Hepatocyte (in vitro differentiated cells): ENCODE results near the gene GIPC2. TPM values are rescaled to one million over a fixed set of nuclear protein-coding genes. Genes with fewer than 3 reads are reported as not detected.
"Not testable (repeated sequence)": the region's sequence is repeated elsewhere in the genome, so short reads cannot be mapped to it uniquely, and the experiment has no call there.

Source experiments
- DNase-seq: peaks from one replicate; pipeline ENCODE4 v3.0.0-alpha.2; 2016; ENCODE audit warnings: low spot score
- H2AFZ ChIP-seq: fragments of 200-600 bp; sonication (generic); 2 replicates; pipeline ENCODE4 v1.6.0; 2016; ENCODE audit warnings: antibody characterized with exemption, mild to moderate bottlenecking
- H3K27ac ChIP-seq: fragments of 200-600 bp; sonication (generic); 2 replicates; pipeline ENCODE4 v1.5.1; 2016; ENCODE audit warnings: mild to moderate bottlenecking
- H3K27me3 ChIP-seq: fragments of 200-600 bp; sonication (generic); 2 replicates; pipeline ENCODE4 v1.6.1; 2016
- H3K36me3 ChIP-seq: fragments of 200-600 bp; sonication (generic); replicated peaks from 2 replicates; pipeline ENCODE4 v1.5.1; 2016; ENCODE audit warnings: low read depth; ENCODE audit not compliant: insufficient read depth
- H3K4me1 ChIP-seq: fragments of 200-600 bp; sonication (generic); 2 replicates; pipeline ENCODE4 v1.5.1; 2016; ENCODE audit warnings: mild to moderate bottlenecking, moderate library complexity; ENCODE audit not compliant: insufficient read depth
- H3K4me2 ChIP-seq: fragments of 200-600 bp; sonication (generic); 2 replicates; pipeline ENCODE4 v1.6.0; 2016
- H3K4me3 ChIP-seq: fragments of 200-600 bp; sonication (generic); 2 replicates; pipeline ENCODE4 v1.5.1; 2016; ENCODE audit warnings: mild to moderate bottlenecking
- H3K79me2 ChIP-seq: fragments of 200-600 bp; sonication (generic); 2 replicates; pipeline ENCODE4 v1.6.0; 2017; ENCODE audit warnings: mild to moderate bottlenecking
- H3K9me2 ChIP-seq: fragments of 200-600 bp; sonication (generic); replicated peaks from 2 replicates; pipeline ENCODE4 v1.6.0; 2017; ENCODE audit warnings: mild to moderate bottlenecking; ENCODE audit not compliant: insufficient read depth
- H3K9me3 ChIP-seq: fragments of 200-600 bp; sonication (generic); 2 replicates; pipeline ENCODE4 v1.5.1; 2016; ENCODE audit warnings: low read depth, mild to moderate bottlenecking
- H4K20me1 ChIP-seq: fragments of 200-600 bp; sonication (generic); 2 replicates; pipeline ENCODE4 v1.6.0; 2016; ENCODE audit warnings: mild to moderate bottlenecking; ENCODE audit not compliant: insufficient read depth, poor library complexity, severe bottlenecking
- CTCF ChIP-seq: fragments of 200-600 bp; sonication (generic); IDR thresholded peaks from 2 replicates; pipeline ENCODE4 v1.5.1; 2016; ENCODE audit warnings: antibody characterized with exemption, mild to moderate bottlenecking; ENCODE audit not compliant: poor library complexity
- EZH2 ChIP-seq: fragments of 200-600 bp; sonication (generic); IDR thresholded peaks from 2 replicates; pipeline ENCODE4 v1.6.1; 2016; ENCODE audit warnings: antibody characterized with exemption, mild to moderate bottlenecking, borderline replicate concordance
- EZH2phosphoT487 ChIP-seq: fragments of 200-600 bp; sonication (generic); IDR thresholded peaks from one replicate; pipeline ENCODE4 v1.6.1; 2018; ENCODE audit warnings: antibody characterized with exemption, mild to moderate bottlenecking, low read depth, moderate library complexity; ENCODE audit not compliant: unreplicated experiment, severe bottlenecking
- WGBS: methylation state at CpG from one replicate; pipeline ENCODE4 v1.1.6; 2016; ENCODE audit warnings: low lambda C conversion rate; ENCODE audit errors: missing lambda C conversion rate; 5-methylcytosine and 5-hydroxymethylcytosine counted together
- polyA plus RNA-seq: library from polyadenylated mRNA; unstranded; fragments of >200 nt; fragmentation: Nextera tagmentation; extraction: Ambion mirVana; gene quantifications from 2 replicates; pipeline ENCODE4 v1.2.1, GENCODE V29; 2016
- total RNA-seq: library from RNA; depleted of rRNA; stranded (reverse); fragments of >200 nt; gene quantifications from 2 replicates; pipeline ENCODE4 v1.2.3, GENCODE V29; 2014

Gene GIPC2
- total and polyA plus RNA-seq, 2 experiments from 2014 or later, result 16.9 to 24.0 TPM

GRCh38 chr1:78060857-78061563 is 15.2 kb downstream of the GIPC2 start:
- Histone ChIP-seq H2AFZ (no peak overlapping the region), H3K4me1 (no peaks in the 10 kb centered on the region), H3K27me3 (no peaks in the 10 kb centered on the region), H3K9me2 (no peaks in the 10 kb centered on the region), H3K36me3 (no peaks in the 10 kb centered on the region), H3K4me3 (no peak overlapping the region), H3K9me3 (no peaks in the 10 kb centered on the region), H3K4me2 (no peak overlapping the region), H3K27ac (no peak overlapping the region), H3K79me2 (peaks cover 18% of the 10 kb centered on the region), H4K20me1 (no peaks in the 10 kb centered on the region)
- 95% methylated on average over 4 of the region's 4 CpGs for WGBS
- no peak for DNase-seq
- TF ChIP-seq EZH2, result no peak
- no peak for TF ChIP-seq CTCF
- no peak for TF ChIP-seq EZH2phosphoT487

- Histone ChIP-seq H3K36me3 (no peaks in the 10 kb centered on the region), H2AFZ (no peak overlapping the region), H3K27me3 (no peaks in the 10 kb centered on the region), H3K4me2 (no peak overlapping the region), H3K9me2 (no peaks in the 10 kb centered on the region), H3K9me3 (no peaks in the 10 kb centered on the region), H3K27ac (peak overlapping the region; percentile 4), H4K20me1 (no peaks in the 10 kb centered on the region), H3K4me1 (no peaks in the 10 kb centered on the region), H3K79me2 (peaks cover 18% of the 10 kb centered on the region), H3K4me3 (no peak overlapping the region)
- WGBS, result 44% methylated on average over 2 of the region's 2 CpGs
- DNase-seq, result peak; percentile 13
- TF ChIP-seq EZH2 (no peak), EZH2phosphoT487 (no peak), CTCF (no peak)
These were observed 16.2 kb downstream of the GIPC2 start for GRCh38 chr1:78061825-78062523.

GRCh38 chr1:78064886-78065285 is 19.1 kb downstream of the GIPC2 start:
- not testable (repeated sequence) for H3K9me2 ChIP-seq, H4K20me1 ChIP-seq, H2AFZ ChIP-seq, H3K27ac ChIP-seq, H3K79me2 ChIP-seq, H3K9me3 ChIP-seq, H3K27me3 ChIP-seq, H3K36me3 ChIP-seq, H3K4me1 ChIP-seq, H3K4me2 ChIP-seq, H3K4me3 ChIP-seq, DNase-seq
- 85% methylated on average over 2 of the region's 2 CpGs for WGBS

GRCh38 chr1:78068681-78069283 is 23.0 kb downstream of the GIPC2 start:
- no peaks in the 10 kb centered on the region for H3K27me3 ChIP-seq
- H3K36me3 ChIP-seq, result no peaks in the 10 kb centered on the region
- no peaks in the 10 kb centered on the region for H3K9me3 ChIP-seq
- H3K9me2 ChIP-seq, result no peaks in the 10 kb centered on the region
- H3K79me2 ChIP-seq, result peaks cover 5% of the 10 kb centered on the region
- H3K4me3 ChIP-seq, result no peak overlapping the region
- TF ChIP-seq EZH2phosphoT487 (no peak), CTCF (no peak), EZH2 (no peak)
- peak overlapping the region; percentile 35 for H3K27ac ChIP-seq
- H3K4me2 ChIP-seq, result peak overlapping the region; percentile 44
- DNase-seq, result peak; percentile 23
- no peak overlapping the region for H2AFZ ChIP-seq
- WGBS, result 51% methylated on average over 3 of the region's 3 CpGs
- no peaks in the 10 kb centered on the region for H3K4me1 ChIP-seq
- H4K20me1 ChIP-seq, result no peaks in the 10 kb centered on the region
